NT2/D1 (cell line): ENCODE results near the gene TBCK.

Experiments
- SUZ12 ChIP-seq: IDR thresholded peaks from 2 replicates; pipeline ENCODE4 v1.6.1; 2011; ENCODE audit not compliant: insufficient read length, insufficient read depth; ENCODE audit errors: extremely low read depth
- YY1 ChIP-seq: IDR thresholded peaks from 2 replicates; pipeline ENCODE4 v1.6.1; 2011; ENCODE audit not compliant: insufficient read length, insufficient read depth
- ZNF274 ChIP-seq: IDR thresholded peaks from 2 replicates; pipeline ENCODE4 v1.6.1; 2011; ENCODE audit warnings: mild to moderate bottlenecking, low read depth, low read length

GRCh38 chr4:106329041-106329618 lies 13.1 kb upstream of the TBCK start:
- TF ChIP-seq ZNF274 (no peak), YY1 (no peak), SUZ12 (no peak)
